HCT116 (cell line): ENCODE results near the gene EIPR1. TPM values are rescaled to one million over a fixed set of nuclear protein-coding genes. Genes with fewer than 3 reads are reported as not detected.

ENCODE experiments used
- ATAC-seq: fragments of 200-7000 bp; cut with Tn5 transposase; 2 replicates; pipeline ENCODE4 v1.9.1; 2020; ENCODE audit warnings: mild to moderate bottlenecking, moderate library complexity
- BruUV-seq: library from RNA; stranded (reverse); fragments of 400-500 nt; replicated peaks from 2 replicates; lab custom pipeline; 2021; lab: Mats Ljungman, UMichigan
- CTCF ChIA-PET: fragments of 300-600 bp; sonication (Branson Sonifier 250); formaldehyde crosslinking; loops from one replicate; lab custom pipeline; 2021; ENCODE audit warnings: antibody characterized with exemption; lab: Charles Lee
- POLR2A ChIA-PET: fragments of 300-600, 350-600 bp; sonication (Branson Sonifier 250); formaldehyde crosslinking; loops from one replicate; lab custom pipeline; 2021; ENCODE audit warnings: antibody characterized with exemption; lab: Charles Lee
- RAD21 ChIA-PET, 2 experiments: fragments of 300-600 bp; sonication (Branson Sonifier 250); formaldehyde crosslinking; loops; one replicate each; lab custom pipeline; 2023; ENCODE audit warnings: low total read pairs in 2 of 2; ENCODE audit not compliant: uncharacterized antibody in 2 of 2, unreplicated experiment in 2 of 2, low non-redundant PET in 1 of 2; lab: Charles Lee
- DNase-seq: peaks from one replicate; pipeline ENCODE4 v3.0.0-alpha.2; 2010; ENCODE audit warnings: low read depth, low spot score
- H2AFZ ChIP-seq: fragments of 200-600 bp; shearing (Covaris generic), sonication (generic); 2 replicates; pipeline ENCODE4 v1.6.1; 2017; ENCODE audit warnings: low read depth, mixed run types, mixed read lengths, antibody characterized with exemption, low read length; ENCODE audit not compliant: poor library complexity, severe bottlenecking
- H3K27ac ChIP-seq: 2 replicates; pipeline ENCODE4 v1.5.1; 2012; ENCODE audit warnings: low read depth, low read length
- H3K27me3 ChIP-seq: fragments of 200-600 bp; sonication (generic); 2 replicates; pipeline ENCODE4 v1.6.1; 2016; ENCODE audit warnings: mixed run types, low read length, mixed read lengths; ENCODE audit not compliant: insufficient read depth
- H3K36me3 ChIP-seq, 2 experiments: fragments of 200-500 bp in 1 of 2; fragments of 200-600 bp in 1 of 2; sonication (Bioruptor generic) in 1 of 2; sonication (generic) in 1 of 2; 2 replicates each; pipeline versions ENCODE4 v1.5.1 to v1.6.1; 2014 to 2016; ENCODE audit warnings: low read length in 2 of 2, inconsistent platforms in 1 of 2, mixed read lengths in 1 of 2, mixed run types in 1 of 2; ENCODE audit not compliant: insufficient read depth in 2 of 2, control insufficient read depth in 1 of 2
- H3K4me1 ChIP-seq, 2 experiments: fragments of 200-600 bp in 1 of 2; sonication (generic) in 1 of 2; 2 replicates each; pipeline versions ENCODE4 v1.5.1 to v1.6.1; 2012 to 2017; ENCODE audit warnings: low read length in 2 of 2, inconsistent platforms in 1 of 2, mild to moderate bottlenecking in 1 of 2, mixed read lengths in 1 of 2, mixed run types in 1 of 2, moderate library complexity in 1 of 2; ENCODE audit not compliant: insufficient read depth in 2 of 2, control insufficient read depth in 1 of 2
- H3K4me2 ChIP-seq: fragments of 200-600 bp; sonication (generic); 2 replicates; pipeline ENCODE4 v1.6.1; 2017; ENCODE audit warnings: mixed run types, low read length, mixed read lengths
- H3K4me3 ChIP-seq, 2 experiments: fragments of 200-600 bp in 1 of 2; sonication (generic) in 1 of 2; replicated peaks in 1 of 2; 2 replicates each; pipeline ENCODE4 v1.5.1; 2011 to 2016; ENCODE audit warnings: low read length in 2 of 2, control low read depth in 1 of 2, low read depth in 1 of 2, mild to moderate bottlenecking in 1 of 2, mixed read lengths in 1 of 2, mixed run types in 1 of 2
- H3K79me2 ChIP-seq: fragments of 200-600 bp; sonication (generic); 2 replicates; pipeline ENCODE4 v1.6.1; 2017; ENCODE audit warnings: mild to moderate bottlenecking, mixed run types, low read length, moderate library complexity, mixed read lengths; ENCODE audit not compliant: insufficient read depth
- H3K9ac ChIP-seq: fragments of 200-600 bp; sonication (generic); 2 replicates; pipeline ENCODE4 v1.6.1; 2016; ENCODE audit warnings: low read length, mixed read lengths
- H3K9me2 ChIP-seq: fragments of 200-600 bp; sonication (generic), shearing (Covaris generic); 2 replicates; pipeline ENCODE4 v1.6.1; 2017; ENCODE audit warnings: mixed run types, mild to moderate bottlenecking, moderate library complexity; ENCODE audit not compliant: insufficient read depth
- H3K9me3 ChIP-seq, 2 experiments: fragments of 200-500 bp in 1 of 2; fragments of 200-600 bp in 1 of 2; sonication (Bioruptor generic) in 1 of 2; sonication (generic) in 1 of 2; 2 replicates each; pipeline ENCODE4 v1.6.1; 2014 to 2017; ENCODE audit warnings: low read length in 2 of 2, mixed read lengths in 2 of 2, inconsistent platforms in 1 of 2, low read depth in 1 of 2, mild to moderate bottlenecking in 1 of 2, mixed run types in 1 of 2, moderate library complexity in 1 of 2; ENCODE audit not compliant: control insufficient read depth in 1 of 2, insufficient read depth in 1 of 2
- H4K20me1 ChIP-seq: fragments of 200-600 bp; sonication (generic), shearing (Covaris generic); 2 replicates; pipeline ENCODE4 v1.6.1; 2017; ENCODE audit warnings: mixed run types, mild to moderate bottlenecking, moderate library complexity; ENCODE audit not compliant: insufficient read depth
- ATF3 ChIP-seq: IDR thresholded peaks from 2 replicates; pipeline ENCODE4 v1.6.1; 2012
- CEBPB ChIP-seq: IDR thresholded peaks from 2 replicates; pipeline ENCODE4 v1.6.1; 2012; ENCODE audit warnings: low read depth
- CTCF ChIP-seq, 3 experiments: fragments of 200-600 bp in 1 of 3; sonication (generic) in 1 of 3; IDR thresholded peaks in 2 of 3; conservative IDR thresholded peaks in 1 of 3; 2 replicates each; pipeline ENCODE4 v1.5.1; 2012 to 2017; ENCODE audit warnings: low read depth in 2 of 3, low read length in 2 of 3, antibody characterized with exemption in 1 of 3, borderline replicate concordance in 1 of 3, control low read depth in 1 of 3, mild to moderate bottlenecking in 1 of 3, mixed read lengths in 1 of 3, mixed run types in 1 of 3, moderate library complexity in 1 of 3; ENCODE audit not compliant: insufficient read depth in 1 of 3
- EZH2 ChIP-seq: fragments of 200-600 bp; sonication (generic); IDR thresholded peaks from 2 replicates; pipeline ENCODE4 v1.6.1; 2017; ENCODE audit warnings: antibody characterized with exemption, mixed run types
- EZH2phosphoT487 ChIP-seq: fragments of 200-600 bp; IDR thresholded peaks from 2 replicates; pipeline ENCODE4 v1.6.1; 2018; ENCODE audit warnings: antibody characterized with exemption, borderline replicate concordance
- FOSL1 ChIP-seq: IDR thresholded peaks from 2 replicates; pipeline ENCODE4 v1.6.1; 2012; ENCODE audit warnings: low read depth
- JUND ChIP-seq: IDR thresholded peaks from 2 replicates; pipeline ENCODE4 v1.6.1; 2012
- POLR2A ChIP-seq: IDR thresholded peaks from 2 replicates; pipeline ENCODE4 v1.7.0; 2011; ENCODE audit warnings: borderline replicate concordance; ENCODE audit not compliant: insufficient read depth, insufficient read length; ENCODE audit errors: extremely low read depth
- POLR2AphosphoS5 ChIP-seq: IDR thresholded peaks from 2 replicates; pipeline ENCODE4 v1.6.1; 2011; ENCODE audit warnings: mild to moderate bottlenecking, low read depth, low read length, moderate library complexity
- RAD21 ChIP-seq: IDR thresholded peaks from 2 replicates; pipeline ENCODE4 v1.6.1; 2012; ENCODE audit warnings: low read depth, mild to moderate bottlenecking
- REST ChIP-seq: IDR thresholded peaks from 2 replicates; pipeline ENCODE4 v1.6.1; 2012; ENCODE audit warnings: low read depth
- SIN3A ChIP-seq: IDR thresholded peaks from 2 replicates; pipeline ENCODE4 v1.6.1; 2012; ENCODE audit warnings: low read depth
- TCF7L2 ChIP-seq: IDR thresholded peaks from 2 replicates; pipeline ENCODE4 v1.7.0; 2011; ENCODE audit warnings: borderline replicate concordance, inconsistent platforms; ENCODE audit not compliant: insufficient read depth, insufficient read length; ENCODE audit errors: extremely low read depth
- YY1 ChIP-seq: IDR thresholded peaks from 2 replicates; pipeline ENCODE4 v1.6.1; 2011; ENCODE audit warnings: low read length, low read depth, moderate library complexity, mild to moderate bottlenecking; ENCODE audit not compliant: insufficient replicate concordance; ENCODE audit errors: extremely low read depth
- ZBTB33 ChIP-seq: IDR thresholded peaks from 2 replicates; pipeline ENCODE4 v1.6.1; 2011; ENCODE audit warnings: mild to moderate bottlenecking, low read length, moderate library complexity; ENCODE audit not compliant: insufficient replicate concordance; ENCODE audit errors: extremely low read depth
- ZNF274 ChIP-seq: fragments of 200-500 bp; sonication (Bioruptor generic); IDR thresholded peaks from 2 replicates; pipeline ENCODE4 v1.6.1; 2014; ENCODE audit warnings: mild to moderate bottlenecking, low read depth, low read length, inconsistent platforms
- intact Hi-C: fragments of 100-400 bp; cut with micrococcal nuclease; formaldehyde crosslinking; loops from 2 replicates; pipeline ENCODE4 v1.10.0; 2022
- total RNA-seq: library from RNA; stranded (reverse); gene quantifications from one replicate; pipeline ENCODE4 v1.2.1, GENCODE V29; 2021; ENCODE audit not compliant: unreplicated experiment

The EIPR1 gene
- total RNA-seq, 1 experiment from 2014 or later = 36.9 TPM

- intact Hi-C loops = no loop called here
- H3K9ac ChIP-seq = no peak overlapping the region
- ChIA-PET POLR2A (no interaction called here), RAD21 (no interaction called here), CTCF (no interaction called here)
- no peak overlapping the region for H2AFZ ChIP-seq
- H3K4me2 ChIP-seq = no peak overlapping the region
- no peak overlapping the region for H3K27ac ChIP-seq
- H3K4me3 ChIP-seq = no peak overlapping the region
- DNase-seq (no peak), ATAC-seq (no peak)
- no TSS peak for BruUV-seq
- H3K36me3 ChIP-seq = no peaks in the 10 kb centered on the region
- TF ChIP-seq REST (no peak), SIN3A (no peak), YY1 (no peak), FOSL1 (no peak), CEBPB (no peak), ZNF274 (no peak), JUND (no peak), EZH2phosphoT487 (no peak), ZBTB33 (no peak), TCF7L2 (no peak), ATF3 (no peak), CTCF (IDR thresholded peaks at IDR 0.05 in 2 of 3, conservative IDR thresholded peaks at IDR 0.05 in 1 of 3; ENCODE audit: borderline replicate concordance in 1 of 3, insufficient read depth in 1 of 3, low read depth in 2 of 3, low read length in 2 of 3) (no peak), POLR2A (no peak), RAD21 (no peak), EZH2 (no peak), POLR2AphosphoS5 (no peak)
- H3K9me2 ChIP-seq = no peaks in the 10 kb centered on the region
- H4K20me1 ChIP-seq = no peaks in the 10 kb centered on the region
- H3K9me3 ChIP-seq = no peaks in the 10 kb centered on the region
- 0 out of 2 replicates have a peak, but pooled peaks cover 4% of the 10 kb centered on the region for H3K79me2 ChIP-seq
- no peaks in the 10 kb centered on the region for H3K4me1 ChIP-seq
- no peaks in the 10 kb centered on the region for H3K27me3 ChIP-seq
Observed at GRCh38 chr2:3414133-3414860, 36.7 kb upstream of the EIPR1 start.
